HG03558 (cell line): ENCODE measurements around the gene SV2C.

Source experiments
- ATAC-seq: cut with Tn5 transposase; IDR thresholded peaks from one replicate; pipeline ENCODE4 v1.9.1; 2021; ENCODE audit warnings: moderate number of reproducible peaks; ENCODE audit not compliant: unreplicated experiment; ENCODE audit errors: extremely low read depth

The SV2C gene

DNA sequence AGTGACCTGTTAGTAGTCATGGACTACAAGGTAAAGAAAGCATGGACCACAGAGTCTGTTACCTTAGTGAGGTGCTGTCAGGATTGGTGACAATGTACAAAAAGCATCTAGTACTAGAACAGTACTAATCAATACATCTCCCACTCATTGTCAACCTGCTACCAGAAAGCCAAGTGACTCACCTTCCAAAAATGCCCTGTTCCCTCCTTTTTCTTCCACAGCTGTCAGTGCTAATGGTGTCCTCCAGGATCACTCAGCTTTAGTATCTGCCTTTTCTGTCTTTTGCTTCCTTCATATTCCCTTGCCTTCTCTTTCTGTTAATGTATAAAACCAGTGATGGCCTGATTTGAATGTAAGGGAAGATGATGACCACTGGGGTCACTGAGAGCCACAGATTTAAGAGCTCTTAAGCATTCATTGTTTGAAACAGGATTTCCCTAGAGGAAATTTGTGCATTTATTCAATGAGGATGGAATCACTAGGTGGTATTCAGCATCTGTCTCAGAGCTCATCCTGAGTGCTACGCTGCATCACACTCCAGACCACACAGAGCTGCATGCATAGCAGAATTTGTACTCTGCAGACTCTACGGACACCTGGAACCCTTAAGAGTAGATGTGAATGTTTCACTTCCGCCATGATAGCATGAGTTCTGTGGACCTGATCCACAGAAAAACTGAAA lies 71.0 kb downstream of the SV2C start:
- no peak for ATAC-seq

DNA sequence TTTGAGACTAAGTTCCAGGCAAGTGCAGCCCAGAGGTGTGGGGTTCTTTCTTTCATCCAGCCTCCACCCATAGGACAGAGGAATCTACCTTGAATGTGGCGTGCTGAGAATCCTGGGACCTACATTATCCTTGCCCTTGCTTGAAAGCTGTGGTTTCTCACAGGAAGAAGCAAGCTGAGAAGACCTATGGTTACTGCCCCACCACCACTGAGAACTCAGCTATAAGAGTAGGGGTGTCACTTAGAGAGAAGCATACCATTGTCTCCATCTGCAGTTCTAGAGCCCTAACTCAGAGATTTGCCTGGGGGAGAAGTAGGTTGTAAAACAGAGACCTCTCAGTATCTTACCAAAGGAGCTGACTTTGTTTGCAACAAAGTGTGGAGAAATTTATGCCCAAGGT lies 72.4 kb downstream of the SV2C start:
- no peak for ATAC-seq

DNA sequence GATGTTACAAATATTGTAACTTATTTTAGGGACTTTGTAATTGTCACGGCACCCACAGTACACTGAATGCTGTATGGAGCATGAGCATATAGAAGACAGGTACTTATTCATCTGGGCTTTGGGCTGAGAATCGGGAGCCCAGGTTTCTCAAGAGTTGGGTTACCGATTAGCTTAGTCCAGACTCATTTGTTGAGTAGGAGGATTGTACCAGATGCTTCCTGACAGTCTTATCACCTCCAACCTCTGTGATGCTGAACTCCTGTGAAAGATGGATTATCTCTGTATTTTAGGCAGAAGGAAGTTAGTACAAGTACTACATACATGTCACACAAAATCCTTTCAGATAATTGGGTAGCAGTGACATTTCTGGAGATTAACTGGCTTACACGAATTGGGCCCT lies 79.2 kb downstream of the SV2C start:
- ATAC-seq, result no peak

DNA sequence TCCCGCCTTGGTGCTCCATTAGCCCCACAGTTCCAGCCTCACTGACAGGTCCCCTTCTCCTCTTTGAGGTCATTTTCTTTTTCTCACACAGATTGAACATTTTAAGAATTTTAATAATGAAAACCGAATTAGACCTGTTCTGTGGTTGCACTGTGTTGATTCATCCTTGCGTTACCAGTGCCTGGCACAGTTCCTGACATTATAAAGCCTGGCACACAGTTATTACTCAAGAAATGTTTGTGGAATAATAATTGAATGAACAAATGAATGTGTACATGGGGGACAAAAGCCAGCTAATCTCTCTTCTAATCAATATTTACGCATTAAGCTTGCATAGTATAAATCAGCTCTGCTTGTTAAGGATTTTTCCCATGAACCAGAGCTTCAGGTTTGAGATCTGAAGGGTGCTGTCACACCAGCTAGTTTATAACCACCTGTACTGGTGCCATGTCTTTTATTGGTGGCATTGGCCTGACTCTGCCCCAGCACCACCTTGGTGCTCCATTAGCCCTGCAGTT lies 80.0 kb downstream of the SV2C start:
- ATAC-seq, result no peak

DNA sequence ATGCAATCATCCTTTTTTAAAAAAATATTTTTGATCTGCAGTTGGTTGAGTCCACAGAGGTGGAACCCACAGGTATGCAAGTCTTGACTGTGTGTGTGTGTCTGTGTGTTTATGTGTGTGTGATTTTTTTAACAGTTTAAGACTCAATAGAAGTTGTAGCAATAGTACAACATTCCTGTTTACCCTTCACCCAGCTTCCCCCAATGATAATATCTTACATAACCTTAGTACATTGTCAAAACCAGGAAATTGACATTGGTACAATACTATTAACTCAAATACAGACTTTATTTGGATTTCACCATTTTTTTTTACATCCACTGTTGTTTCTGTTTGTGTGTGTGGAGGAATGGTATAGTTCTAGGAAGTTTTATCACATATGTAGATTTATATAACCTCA lies 81.8 kb downstream of the SV2C start:
- ATAC-seq, result no peak

DNA sequence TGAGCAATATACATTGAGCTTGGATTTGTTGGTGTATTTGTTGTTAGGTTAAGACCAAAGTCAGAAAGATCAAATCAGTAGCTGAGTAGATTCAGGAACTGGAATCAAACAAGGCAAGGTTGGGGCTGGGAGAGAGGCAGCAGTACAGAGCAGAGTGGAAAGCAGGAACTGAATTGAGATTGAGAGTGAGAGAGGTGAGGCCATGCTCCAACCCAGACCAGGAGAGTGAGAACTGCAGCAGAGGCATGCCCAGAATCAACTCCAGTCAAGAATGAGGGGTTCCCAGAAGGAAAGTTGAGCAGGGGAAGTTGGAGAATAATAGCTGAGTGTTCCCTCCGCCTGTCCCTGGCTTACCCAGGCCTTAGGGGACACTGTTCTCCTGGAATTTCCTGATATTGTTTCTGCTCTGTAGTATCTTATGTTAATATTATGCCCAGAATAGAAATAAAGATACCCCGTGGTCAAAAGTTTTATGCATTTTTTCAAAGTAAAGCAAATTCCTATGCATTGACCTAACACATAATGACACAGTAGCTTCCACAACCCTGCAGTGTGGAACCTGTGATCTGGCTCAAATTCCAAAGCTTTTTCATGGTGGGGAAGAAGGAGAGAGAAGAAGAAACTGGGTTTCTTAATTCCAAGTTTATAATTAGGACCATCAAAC lies 82.7 kb downstream of the SV2C start:
- no peak for ATAC-seq

DNA sequence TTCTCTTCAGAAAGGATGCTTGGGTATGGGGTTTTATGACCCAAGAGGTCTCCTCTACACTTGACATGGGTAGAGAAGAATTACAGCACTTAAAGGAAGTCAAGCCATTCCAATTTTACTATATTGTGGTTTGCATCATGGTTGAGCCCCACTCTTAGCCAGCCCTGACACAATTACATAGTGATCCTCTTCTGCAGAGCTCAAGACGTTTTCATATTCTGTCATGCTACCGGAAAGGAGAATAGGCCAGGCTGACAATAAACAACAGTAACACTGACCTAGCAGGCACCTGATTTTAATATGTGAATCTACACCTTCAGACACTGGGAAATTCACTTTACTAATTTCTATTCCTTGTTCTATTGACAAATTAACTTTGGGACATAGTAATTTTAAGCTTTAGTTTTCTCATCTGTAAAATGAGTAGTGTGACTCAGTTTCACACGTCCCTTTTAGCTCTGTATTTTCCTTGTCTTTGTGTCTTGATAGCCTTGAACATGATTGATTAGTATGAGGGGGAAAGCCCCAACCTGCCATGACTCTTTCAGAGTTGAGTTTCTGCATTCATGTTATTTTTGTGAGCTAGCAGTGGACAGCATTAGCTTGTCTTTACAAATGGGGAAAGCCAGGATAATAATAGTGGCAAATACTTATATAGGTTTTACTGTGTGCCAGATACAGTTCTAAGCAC lies 83.8 kb downstream of the SV2C start:
- ATAC-seq, result no peak

DNA sequence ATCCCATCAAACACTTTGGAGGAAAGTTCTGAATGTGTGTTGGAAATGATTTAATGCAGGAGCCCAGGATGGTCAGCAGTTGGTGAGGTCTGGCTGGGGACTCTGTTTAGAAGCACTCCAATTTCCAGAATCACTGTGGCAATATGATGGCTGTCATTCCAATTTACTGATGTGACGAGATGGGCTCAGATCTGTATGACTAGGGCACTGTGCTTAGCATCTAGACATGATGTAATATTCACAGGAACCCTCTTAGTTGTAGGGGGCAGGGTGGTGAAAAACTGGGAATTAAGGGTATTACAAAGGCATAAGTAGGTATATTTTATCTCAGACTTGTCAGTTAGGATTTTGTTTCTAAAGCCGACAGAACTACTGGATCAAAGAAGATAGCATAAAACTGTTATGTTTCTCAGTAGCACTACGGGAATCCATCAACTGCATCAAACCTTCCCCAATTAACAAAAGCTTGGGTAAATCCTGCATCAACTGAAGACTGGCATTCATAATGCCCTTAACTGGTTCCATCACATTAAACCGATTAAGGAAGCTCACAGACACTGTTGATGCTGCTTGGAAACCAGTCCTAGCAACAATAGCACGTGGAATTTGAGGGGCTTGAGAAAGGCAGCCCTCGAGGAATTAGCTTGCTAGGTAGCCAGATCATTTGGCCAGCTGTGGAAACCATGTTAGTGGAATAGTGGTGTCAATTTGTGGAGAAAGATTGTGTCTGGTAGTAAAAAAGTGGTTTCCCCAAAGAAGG lies 86.1 kb downstream of the SV2C start:
- no peak for ATAC-seq

DNA sequence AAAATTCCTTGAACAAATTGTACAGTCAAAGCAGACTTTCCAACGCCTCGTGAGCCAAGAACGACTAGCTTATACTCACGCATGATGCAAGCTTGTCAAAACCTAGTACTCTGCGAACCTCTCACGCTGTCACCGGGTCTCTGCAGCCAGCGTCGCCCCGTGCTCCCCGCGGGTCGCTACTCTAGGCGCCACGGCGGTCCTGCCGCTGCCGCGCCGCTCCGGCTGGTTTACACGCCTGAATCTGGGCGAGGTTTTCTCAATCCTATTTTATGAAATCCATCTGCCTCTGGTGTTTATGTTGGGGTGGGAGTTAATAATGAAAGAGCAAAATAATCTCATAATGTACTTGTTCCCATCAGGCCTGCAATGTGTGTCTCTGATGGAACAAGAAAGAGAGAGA lies 90.9 kb downstream of the SV2C start:
- no peak for ATAC-seq

DNA sequence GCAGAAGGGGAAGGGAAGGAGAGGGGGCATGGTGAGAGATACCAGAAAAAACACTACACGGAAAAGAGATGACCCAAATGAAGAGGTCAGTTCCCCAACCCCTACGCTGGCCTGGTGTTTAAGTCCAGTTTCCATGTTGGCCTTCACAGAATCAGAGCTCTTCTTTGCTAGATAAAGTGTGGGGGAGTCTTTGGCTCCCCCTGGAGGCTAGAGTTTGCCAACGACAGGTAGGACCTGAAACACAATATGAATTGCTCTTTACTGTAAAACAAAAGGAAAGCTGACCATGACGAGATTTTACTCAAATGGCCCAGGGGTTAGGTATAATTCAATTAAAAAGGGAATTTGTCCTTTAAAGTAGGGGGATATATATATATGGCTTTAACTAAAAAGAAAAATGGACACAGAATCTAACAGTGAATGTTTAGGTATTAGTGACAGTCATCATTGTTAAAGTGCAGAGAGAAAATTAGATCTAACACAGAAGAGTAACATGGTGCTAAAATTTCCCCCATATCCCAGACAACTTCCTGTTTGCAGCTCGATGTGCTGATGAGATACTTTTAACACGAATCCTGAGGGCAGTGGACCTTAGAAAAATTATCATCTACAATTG lies 92.0 kb downstream of the SV2C start:
- ATAC-seq, result no peak

DNA sequence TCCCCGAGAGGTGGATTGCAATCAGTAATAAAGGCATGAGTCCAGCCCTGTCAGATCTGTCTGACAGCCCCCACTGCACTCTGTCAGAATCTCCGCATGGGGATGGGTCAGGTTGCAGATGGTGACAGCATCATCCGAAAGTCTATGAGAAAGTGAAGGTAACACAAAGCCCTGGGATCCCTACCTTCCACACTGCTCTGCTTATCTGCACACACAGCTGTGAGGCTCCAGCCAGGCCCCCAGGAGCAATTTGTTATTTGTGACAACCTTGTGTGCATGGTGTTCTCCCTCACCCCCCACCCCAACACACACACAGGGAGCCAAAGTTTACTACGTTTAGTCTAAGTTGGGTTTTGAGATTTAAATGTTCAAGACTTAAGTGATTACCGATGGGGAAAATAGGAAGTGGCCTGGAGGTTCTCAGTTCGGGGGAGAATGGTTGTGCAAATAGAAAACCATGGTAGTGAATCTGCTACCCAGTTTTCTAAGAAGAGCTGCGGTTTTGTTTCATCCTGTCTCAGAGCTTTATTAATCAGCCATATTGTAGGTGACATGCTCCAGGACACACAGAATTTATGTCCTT lies 92.7 kb downstream of the SV2C start:
- ATAC-seq, result no peak

DNA sequence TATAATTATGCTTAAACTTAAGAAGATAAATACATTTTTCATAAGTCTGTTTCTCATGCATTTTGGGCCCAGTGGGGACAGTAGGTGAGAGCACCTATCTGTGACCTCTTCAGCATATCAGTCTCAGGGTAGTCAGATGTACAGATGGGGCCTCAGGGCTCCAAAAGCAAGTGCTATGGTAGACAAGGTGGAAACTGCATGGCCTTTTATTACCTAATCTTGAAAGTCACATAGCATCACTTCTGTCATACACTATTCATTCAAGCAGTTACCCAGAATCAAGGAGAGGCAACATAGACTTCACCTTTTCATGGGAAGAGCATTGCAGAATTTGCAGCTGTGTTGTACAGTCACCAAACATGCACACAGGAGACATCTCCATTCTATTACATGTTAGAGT lies 94.8 kb downstream of the SV2C start:
- no peak for ATAC-seq

DNA sequence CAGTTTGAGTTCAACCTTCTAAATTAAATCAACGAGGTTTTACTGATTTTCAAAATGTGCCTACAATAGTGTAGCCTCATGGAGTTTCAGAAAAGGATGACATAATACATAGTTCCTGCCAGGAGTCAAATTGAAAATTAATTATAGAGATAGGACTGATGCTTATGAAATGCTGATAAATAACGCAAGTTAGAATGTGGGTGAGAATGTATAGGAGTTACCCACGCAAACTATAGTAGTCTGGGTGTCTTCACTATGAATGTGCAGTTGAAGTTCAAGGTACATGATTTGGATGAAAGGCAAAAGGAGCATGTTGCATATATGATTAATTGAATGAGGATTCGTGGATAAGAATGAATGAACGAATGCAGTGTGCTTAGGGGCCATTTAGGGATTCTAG lies 95.7 kb downstream of the SV2C start:
- no peak for ATAC-seq

DNA sequence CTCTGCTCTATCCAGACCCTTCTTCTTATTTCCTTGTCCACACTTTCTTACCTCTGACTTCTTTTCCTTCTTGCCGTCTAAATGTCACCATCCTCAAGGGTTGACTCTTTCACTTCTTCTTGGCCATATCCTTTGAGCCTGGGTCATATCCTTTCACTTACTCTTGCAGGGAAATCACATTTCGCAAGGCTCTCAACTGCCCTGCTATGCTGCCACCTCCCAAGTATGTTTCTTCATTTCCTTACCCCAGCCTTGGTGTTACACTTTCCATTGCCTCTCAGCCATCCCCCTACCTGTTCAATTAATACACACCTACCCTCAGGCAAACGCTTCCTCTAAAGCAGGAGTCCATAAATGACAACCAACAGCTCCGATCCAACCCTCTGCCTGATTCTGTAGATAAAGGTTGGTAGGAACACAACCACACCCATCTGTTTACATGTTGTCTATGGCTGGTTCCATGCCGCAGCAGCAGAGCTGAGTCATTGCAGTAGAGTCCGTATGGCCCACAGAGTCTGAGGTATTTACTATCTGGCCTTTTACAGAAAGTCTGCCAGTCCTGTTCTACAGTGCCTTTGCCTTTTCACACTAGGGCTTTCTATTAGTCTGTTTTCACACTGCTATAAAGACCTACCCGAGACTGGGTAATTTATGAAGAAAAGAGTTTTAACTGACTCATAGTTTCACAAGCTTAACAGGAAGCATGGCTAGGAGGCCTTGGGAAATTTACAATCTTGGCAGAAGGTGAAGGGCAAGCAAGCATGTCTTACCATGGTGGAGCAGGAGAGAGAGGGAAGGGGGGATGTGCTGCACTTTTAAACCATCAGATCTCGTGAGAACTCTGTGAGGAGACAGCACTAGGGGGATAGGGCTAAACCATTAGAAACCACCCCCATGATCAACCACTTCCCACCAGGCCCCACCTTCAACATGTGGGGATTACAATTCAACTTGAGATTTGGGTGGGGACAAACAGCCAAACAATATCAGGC lies 97.9 kb downstream of the SV2C start:
- no peak for ATAC-seq

DNA sequence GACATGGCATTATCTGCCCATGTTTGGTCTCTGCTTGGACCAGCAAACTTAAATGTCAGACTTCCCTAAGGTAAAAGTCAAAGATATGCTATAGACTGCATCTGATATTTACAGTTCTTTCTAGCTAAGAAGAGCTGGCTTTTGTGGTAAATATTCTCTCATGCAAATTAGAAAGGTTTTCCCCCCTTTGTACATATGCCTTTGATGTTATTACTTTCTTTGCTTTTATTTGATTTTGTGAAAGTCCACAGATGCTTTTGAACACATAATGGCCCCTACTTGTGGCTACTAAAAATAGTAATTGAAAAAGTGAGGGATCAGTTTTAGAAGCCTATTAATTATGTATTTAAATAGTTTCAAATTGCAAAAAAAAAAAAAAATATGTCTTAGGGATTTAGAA lies 104.2 kb downstream of the SV2C start:
- ATAC-seq, result no peak

DNA sequence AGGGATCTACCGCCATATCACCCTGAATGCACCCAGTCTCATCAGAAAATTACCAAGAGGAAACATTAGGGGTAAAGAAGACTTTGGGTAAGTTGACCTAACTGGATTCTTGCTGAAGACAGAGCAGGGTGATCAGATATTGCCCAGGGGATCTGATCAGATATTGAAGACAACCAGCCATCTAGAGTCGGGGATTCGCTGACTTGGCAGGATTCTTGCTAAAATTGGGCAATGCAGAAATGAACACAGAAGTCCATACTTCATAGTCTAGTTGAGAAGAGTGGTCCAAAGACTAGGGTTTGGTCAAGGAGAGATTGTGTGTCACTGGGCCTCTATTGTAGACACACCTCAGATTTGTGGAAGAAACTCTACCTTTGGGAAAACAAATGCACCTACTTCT lies 107.2 kb downstream of the SV2C start:
- ATAC-seq, result no peak

DNA sequence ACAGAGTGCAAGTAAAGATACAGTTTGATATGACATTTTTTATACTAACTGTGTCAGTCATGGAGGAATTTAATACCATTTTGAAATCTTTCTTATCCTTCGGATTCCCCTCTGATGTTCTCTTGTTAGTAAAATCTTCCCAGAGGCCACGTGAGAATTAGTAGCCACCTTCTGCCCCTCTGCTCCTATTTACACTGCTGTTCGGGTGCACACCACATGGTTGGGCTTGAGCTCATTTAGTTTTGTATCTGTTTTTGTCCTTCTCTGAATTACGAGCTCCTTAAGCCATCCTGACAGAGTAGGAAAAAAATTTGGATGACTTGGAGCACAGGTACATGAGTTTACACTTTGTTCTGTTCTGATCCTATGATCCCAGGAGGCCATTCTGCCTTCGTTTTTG lies 109.7 kb downstream of the SV2C start:
- ATAC-seq, result no peak

DNA sequence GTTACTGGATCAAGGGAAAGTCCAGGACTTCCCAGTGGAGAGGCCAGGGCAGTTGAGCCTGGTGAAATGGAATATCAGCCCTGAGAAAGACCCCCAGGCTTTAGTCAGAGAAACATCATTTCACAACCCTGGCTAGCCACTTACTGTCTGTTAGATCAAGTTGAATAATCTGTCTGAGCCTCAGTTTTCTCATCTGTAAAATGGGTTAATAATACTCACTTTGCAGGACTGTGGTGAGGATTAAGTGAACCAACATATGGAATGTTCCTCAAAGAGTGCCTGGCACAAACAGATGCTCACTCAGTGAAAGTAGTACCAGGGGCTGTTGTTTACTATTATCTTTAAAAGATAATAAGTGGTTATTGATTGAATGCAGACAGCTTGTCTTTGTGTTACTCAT lies 110.5 kb downstream of the SV2C start:
- ATAC-seq, result no peak

DNA sequence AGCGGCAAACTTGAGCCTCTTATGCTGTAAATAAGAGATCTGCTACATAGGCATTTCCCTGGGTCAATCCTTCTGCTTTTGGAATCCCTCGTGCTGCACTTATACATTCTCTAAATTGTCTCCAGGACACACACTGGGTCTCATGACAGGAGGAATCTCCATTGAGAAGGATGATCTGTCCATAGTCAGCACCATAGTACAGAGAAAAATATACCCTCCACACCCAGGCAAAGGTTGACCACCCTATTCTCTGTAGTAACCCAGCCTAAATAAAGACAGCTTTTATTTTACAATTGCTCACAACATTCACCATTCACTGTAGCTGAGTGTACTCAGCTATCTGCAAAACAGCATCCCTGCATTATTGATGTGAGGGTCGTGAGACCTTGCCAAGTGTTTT lies 111.2 kb downstream of the SV2C start:
- ATAC-seq, result no peak
